ENCODE measurements around the gene CLIC5.
"Not testable (repeated sequence)": the region's sequence is repeated elsewhere in the genome, so short reads cannot be mapped to it uniquely, and the experiment has no call there.

The CLIC5 gene

DNA sequence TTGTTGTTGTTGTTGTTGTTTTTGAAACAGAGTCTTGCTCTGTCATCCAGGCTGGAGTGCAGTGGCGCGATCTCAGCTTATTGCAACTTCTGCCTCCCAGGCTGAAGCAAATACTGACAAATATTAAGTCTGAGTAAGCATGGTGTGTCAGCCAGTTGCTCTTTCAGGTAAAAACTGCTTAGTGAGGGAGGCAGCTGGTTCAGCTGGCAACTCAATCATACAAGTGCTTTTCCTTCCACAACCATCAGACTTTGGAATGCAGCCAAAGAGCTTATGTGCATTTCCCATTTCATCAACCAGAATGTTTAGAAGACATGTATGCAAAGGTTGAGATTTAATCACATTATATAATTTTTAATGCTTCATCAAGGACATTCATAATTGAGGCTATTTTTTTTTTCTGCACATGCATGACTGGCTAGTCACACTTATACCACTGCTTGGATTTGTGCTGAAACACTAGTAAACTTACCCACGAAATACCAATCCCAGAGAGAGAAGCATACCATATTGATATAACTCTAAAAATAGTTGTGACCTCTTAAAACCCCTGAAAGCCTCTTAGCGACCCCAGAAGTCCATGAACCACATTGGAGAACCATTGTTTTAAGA lies 56.0 kb downstream of the CLIC5 start:
- no peak for DNase-seq

DNA sequence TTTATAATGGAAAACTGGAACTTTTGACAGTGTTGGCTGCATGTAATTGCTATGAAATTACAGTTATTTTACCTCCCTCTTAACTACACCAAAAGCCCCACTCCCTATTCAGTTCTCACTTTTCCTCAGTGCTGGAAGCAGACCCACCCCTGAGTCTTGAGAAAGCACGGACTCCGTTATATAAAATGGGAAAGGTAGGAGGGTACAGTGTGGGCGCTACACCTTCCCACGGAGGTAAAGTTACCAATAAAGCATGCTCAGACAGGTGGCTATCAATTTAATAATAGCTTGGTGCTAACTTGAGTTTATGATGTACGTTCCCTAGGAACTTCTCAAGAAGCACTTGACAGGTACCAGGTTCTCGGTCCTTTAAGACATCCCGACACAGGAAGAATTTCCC lies 59.0 kb downstream of the CLIC5 start:
- no peak for DNase-seq

DNA sequence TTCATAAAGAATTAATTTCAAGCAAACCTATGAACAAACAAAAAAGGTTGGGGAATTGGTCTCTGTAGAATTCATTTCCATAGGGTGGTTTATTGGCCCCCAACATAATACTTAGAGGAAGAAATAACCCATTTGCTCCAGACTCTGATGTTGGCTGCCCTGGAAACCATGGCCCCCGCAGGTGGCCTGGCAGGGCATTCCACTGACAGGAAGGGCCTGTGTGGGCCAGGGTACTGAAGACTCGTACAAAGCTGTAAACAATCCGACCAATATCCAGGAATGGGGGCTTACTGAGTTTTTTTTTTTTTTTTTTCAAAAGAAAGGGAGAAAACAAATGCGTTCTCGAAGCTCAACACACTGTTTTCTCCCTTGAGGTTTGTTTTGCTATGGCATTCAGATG lies 59.5 kb downstream of the CLIC5 start:
- DNase-seq: no peak

DNA sequence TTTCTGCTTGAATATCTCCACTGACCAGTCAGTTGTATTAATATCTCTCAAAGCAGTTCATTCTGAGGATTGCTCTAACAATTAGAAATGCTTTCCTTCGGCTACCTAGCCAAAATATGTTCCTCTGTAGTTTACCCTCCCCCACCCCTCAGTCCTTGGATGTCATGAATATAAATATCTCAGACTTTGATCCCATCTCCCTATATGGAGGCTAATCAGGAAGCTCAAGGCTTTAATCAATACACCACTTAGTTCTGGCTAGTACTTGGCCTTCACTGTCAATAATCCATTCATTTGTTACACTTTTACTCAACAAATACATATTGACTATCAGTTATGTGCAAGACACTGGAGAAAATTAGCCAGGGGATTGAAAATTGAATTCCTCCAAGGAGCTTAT lies 60.1 kb downstream of the CLIC5 start:
- DNase-seq: no peak

DNA sequence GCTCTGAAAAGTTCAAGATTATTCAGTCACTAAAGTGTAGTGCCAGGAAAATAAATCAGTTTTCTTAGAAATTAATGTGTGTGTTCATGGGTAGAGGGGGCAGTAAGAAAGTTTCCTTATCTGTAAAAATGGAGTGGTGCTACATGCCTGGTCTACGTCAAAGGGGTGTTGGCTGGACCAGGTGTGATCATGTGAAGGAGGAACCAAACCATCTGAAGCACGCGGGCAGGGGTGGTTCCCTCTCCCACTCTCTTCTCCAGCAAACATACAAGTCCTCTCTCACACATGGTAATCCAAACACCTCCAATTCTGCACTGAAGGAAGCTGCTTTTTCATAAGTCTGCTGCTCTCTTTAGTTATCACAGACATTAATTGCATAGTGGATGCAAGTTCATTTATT lies 63.1 kb downstream of the CLIC5 start:
- no peak for DNase-seq

DNA sequence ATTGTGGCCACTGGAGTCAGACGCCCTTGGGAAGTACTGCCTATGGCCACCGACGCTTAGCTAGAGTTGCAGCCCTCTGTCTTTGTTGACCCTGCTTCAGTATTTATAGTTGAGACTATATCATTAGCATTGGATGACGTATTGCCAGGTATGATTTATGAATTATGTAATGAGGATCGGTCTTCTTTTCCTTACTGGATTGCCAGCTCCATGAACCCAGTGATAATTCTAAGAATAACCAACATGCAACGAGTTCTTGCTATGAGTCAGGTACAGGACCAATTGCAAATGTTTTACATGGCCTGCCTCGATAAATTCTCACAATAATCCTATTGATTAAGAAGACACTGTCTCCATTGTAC lies 63.5 kb downstream of the CLIC5 start:
- DNase-seq: no peak

DNA sequence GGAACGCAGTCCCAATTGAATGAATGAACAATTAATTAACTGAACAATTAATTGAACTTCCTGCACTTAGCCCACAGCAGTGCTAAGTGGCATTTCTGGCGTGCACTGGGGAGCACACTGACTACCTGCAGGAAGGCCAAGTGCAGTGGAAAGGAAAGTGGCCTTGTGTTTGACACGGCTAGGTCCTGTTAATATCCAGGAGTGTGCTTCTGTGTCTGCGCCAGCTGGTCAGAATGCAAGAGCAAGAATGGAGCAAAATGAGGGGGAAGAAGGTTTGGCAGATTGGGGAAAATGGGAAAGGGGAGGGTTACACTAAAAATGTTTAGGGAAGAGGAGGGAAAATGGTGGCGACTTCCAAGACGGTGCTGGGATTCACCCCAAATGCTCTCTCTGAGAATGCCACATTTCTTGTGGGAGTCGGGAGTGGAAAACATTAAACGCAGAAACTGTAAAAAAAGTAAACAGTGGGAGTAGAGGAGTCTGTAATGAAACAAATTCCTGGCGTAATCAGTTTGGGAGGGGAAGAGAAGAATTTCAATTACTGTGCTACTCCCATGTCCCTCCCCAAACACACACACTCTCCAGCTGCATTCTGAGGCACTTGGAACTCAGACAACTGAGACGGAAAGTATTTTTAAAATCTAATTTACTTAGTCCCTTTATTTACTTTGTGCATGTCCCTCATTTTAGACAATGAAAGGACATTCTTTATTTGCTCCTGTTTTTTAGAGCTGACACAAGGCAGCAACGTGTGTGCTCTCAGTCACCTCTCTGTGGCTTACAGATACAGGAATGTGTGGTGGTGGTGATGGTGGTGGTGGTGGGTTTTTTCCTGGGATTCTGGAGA lies 64.1 kb downstream of the CLIC5 start:
- no peak for DNase-seq

DNA sequence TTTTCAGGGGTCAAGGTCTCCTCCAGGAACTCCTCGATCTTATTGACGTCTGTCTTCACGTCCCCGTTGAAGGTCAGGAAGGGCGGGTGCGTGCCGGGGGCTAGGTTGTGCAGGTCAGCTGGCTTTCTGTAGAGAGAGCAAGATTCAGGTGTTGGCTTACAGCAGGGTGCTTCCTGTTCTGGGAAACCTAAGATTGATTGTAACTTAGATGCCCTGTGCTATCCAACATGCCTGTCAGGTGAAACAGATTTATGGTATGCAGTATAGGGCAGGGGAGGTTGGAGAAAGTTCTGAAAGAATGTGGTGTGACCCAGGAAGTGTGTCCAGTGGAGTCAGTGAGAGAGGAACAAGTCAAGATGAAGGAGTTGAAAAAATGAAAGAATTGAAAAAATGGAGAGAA lies 66.4 kb downstream of the CLIC5 start:
- DNase-seq: no peak

DNA sequence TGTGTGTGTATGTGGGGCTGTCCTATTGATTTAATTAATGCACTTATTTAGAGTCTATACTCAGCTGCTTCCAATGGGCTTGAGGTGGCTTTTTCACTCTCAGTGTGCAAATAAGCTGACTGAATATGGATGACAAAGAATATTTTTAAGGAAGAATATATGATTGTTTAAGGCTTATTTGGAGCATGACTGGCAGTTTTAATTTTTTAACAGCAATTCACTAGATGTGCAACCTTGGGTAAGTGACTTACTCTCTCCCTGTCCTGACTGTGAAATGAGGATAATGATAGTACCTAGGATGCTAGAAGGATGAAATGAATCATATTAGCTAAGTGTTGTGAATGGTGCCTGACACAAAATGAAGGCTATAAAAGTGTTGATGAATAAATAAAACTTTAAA lies 67.9 kb downstream of the CLIC5 start:
- no peak for DNase-seq

DNA sequence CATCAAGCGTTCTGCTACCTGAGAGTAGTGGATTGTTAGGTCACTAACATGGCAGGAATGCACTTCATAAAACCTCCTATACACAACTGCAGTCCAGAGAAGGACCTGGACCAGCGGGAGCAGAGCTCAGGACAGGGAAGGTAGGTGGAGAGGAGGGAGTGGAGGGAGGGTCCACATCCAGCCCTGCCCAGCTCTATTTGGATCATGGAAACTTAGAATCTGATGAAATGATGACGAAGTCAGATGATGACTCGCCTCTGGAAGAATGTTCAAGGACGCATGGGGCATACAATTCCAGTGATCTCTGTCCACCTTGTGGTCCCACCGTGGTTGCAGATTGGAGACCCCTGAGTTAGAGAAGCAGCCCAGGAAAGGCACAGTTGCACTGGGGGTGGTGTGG lies 68.8 kb downstream of the CLIC5 start:
- no peak for DNase-seq

DNA sequence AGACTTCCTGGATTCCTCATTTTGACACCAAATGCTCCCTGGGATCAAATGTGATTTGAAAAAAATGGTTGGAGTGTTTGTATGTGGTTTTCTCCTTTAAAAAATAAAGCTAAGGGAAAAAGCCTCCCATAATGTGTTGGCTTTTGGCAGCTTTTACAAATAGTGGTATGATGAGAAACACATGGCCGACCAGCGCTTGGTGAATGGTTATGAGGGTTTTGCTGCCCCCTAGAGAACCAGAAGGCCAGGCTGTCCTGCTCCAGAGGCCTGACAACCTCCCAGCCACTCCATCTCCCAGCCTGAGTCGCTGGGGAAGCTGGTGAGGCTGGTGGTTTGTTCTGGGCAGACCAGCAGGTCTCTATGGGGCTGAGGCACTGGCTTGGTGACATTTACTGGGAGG lies 69.3 kb downstream of the CLIC5 start:
- no peak for DNase-seq

DNA sequence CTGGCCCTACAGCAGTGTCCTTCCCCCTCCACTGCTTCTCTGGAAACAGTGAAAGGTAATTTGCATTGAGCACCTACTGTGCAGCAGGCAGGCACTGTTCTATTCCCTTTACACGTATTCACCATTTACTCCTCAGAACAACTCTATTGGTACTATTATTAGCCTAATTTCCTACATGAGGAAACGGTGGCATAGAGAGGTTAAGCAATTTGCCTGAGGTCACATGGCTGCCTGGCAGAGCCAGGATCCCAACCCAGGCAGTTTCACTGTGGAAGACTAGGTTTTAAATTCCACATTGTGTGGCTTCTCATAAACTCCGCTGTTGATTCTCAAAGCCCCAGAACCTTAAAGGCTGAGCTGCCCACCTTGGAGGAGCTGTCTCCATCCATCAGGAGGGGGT lies 72.7 kb downstream of the CLIC5 start:
- no peak for DNase-seq

DNA sequence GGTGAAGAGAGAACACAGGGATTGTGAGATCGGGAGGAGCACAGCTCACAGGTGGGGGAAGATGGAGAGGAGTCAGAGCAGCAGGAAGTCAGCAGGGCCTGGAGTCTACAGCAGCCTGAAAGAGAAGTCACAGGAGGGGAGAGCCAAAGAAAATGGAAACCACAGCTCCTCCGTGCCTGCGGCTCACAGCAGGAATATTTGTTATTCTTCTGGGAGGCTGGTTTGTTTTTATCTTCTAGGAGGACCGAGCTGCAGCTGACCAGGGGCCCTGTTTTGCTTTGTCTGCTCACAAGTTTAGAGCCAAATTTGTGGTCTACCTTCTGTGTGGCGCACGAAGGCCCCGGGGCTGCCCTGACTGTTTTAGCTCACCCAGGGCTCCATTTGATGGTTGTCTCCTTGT lies 81.8 kb downstream of the CLIC5 start:
- no peak for DNase-seq

DNA sequence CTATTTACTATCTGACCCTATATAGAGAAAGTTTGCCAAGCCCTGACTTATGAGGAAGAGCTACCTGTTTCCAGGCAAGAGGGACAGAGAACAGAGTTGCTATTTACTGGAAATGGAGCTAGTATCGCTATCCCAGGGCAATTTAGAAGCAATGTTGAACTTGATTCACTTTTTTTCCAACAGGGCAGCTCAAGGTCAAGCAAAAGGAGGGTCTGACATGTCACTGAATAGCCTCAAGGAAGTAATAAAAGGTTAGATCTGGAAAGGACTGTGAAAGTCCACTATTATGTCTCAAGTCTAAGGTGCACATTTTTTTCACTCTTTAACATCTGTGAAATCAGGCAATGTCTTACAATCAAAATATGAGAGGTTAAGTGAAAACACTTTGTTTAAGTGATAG lies 84.4 kb downstream of the CLIC5 start:
- DNase-seq: no peak

DNA sequence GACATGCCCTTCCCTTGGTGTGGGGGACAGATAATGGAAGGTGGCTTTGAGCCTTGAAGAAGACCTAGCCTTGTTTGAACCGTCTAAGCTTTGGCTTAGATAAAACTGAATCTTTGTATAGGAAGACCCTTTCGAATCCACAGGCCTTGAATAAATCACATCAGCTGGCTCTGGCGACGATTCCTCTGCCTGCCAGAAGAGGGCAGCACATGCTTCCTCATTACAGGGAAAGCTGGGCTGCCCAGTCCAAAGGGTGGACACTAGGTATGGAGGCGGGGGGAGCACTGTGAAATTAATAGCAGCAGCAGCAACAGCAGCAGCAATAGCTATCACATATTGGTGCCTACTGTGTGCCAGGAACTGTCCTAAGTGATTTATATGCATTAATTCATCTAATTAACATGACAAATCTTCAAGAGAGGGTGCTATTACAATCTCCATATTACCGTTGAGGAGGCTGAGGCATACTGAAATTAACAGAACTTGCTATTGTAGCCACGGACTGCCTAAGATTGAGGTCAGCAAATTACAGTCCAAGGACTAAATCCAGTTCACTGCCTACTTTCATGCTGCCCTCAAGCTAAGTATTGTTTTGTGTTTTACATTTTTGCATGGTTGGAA lies 85.1 kb downstream of the CLIC5 start:
- DNase-seq: peak; percentile 44

DNA sequence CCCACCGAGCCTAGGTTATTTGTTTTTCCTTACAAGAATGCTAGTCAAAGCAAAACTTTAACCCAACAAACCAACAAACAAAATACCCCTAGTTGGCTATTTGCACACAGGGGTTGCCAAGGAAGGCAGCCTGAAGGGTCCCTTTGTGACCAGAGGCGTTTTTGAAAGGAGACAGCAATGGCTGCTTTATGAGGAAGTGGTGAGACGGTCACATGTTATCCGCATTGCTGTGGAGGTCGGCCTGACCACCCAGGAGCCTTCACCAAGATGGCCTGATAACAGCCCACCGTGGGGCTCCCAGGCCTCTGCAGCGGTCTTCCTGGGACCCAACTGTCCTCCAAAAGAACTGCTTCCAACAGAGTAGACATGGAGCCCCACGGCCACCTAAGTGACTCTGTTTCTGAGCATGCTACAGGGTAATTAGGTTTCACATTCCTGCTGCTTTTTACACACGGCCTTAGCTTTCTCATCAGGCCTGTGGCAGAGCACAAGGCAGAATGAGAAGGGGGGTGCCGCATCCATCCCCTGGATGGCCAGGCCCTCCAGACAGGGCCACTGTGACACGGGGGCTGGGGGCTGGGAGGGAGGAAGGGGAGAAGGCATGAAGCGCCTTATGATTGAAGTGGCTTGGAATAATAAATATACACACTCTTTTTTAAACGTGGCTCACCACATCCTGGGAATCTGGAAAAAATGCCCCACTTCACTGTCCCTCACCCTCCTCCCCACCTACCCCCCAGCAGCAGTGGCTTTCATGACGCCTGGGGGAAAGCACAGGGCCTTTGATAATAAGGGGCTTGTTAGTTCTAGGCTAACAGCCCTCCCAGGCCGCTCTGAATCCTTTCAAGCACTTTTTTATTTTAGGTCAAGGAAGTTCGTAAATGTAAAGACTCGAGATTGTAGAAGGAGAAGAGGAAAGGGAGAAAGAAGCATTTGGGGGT lies 86.0 kb downstream of the CLIC5 start:
- DNase-seq: no peak

DNA sequence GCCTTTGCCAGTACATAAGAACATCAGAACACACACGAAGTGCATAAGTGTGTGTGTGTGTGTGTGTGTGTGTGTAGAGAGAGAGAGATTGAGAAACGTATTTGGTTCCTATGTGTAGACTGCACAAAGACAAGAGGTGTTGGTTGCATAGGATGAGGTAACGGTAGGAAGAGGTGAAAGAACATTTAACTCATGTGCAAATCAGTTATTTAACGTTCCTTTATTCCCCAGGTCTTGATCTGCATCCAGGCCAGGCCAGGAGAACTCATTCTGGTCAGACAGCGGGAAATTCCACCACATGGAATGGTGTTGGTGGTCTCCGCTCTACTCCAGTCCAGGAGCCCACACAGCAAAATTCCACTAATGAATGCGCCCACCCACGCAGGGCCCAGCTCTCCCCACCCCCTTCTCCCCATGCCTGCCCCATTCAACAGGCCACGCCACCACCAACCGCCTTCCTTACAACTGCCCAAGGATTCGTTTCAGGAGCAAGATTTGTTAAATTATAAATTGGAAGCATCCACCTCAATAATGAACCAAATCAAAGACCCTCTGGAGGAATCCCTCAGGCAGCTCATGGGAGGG lies 86.8 kb downstream of the CLIC5 start:
- DNase-seq: no peak

DNA sequence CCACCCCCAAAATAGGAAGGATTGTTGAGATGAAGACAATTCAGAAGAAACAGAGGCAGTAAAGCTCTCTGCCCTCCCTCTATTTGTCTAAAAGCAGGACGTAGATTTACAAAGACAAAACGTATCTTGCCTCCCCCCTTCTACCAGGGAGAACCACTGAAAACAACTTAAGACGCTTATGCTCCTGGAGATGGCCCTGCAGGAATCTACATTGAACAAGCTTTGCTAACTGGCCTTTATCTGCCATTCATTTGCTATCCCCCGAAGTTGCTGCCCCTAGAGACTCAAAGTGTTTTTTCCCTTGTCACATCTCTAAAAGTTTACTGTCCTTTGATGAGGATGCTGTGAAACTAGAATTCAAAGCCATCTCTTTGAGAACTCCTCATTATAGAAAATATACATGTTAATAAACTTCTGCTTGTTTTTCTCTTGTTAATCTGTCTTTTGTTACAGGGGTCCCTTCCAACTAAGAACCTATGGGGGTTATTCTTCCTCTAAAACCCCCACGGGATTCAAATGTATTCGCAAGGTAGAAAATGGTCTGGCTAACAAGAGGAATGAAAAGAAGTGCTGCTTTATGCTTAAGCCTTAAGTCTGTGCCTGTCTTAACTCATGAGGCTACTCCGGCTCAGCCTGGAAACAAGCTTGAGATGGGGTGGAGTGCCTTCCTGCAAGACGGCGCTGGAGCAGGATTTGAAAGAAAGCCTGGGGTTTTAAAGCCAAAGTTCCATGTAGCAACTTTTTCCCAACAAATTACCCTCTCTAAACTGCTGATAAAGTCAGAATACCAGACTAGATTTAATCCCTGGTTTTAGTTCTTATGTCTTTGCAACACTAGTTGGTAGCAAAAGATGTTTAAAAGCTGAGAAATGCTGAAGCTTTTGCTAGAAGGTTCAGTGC lies 88.0 kb downstream of the CLIC5 start:
- no peak for DNase-seq

DNA sequence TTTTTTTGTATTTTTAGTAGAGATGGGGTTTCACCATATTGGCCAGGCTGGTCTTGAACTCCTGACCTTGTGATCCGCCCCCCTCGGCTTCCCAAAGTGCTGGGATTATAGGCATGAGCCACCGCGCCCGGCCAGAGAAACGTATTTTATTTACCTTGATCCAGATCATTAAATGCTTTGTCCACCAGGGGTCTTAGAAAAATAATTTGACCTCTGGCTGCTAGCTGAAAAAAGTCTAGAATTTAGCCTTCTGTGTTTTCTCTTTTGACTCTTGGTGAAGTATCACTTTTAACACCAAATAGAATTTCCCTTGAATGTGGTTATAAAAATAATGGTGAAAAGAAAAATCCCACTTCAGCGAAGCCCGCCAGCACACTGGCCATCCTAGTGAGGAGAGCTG lies 89.2 kb downstream of the CLIC5 start:
- not testable (repeated sequence) for DNase-seq

DNA sequence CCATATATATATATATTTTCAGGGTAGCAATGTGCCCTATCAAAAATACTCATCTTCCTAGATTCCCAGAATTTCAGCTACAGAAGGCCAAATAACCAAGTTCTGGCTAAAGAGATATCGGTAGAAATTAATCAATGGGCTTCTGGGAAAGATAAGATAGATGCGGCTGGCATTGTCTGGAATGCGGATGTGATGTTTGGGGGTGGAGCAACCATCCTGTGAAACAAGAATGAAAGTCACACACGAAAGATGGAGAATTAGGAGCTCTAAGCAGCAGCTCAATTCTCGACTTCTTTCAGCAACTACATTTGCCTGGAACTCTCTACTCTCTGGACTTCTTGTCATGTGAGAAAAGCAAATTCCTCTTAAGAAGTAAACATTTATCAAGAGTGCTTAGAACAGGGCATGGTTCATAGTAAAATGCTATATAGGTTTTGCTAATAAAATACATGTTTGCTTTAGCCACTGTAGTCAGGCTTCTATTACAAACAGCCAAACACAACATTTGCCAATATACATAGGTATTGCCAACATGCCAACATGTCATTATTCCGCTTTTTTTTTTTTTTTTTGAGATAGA lies 90.8 kb downstream of the CLIC5 start:
- DNase-seq: no peak

DNA sequence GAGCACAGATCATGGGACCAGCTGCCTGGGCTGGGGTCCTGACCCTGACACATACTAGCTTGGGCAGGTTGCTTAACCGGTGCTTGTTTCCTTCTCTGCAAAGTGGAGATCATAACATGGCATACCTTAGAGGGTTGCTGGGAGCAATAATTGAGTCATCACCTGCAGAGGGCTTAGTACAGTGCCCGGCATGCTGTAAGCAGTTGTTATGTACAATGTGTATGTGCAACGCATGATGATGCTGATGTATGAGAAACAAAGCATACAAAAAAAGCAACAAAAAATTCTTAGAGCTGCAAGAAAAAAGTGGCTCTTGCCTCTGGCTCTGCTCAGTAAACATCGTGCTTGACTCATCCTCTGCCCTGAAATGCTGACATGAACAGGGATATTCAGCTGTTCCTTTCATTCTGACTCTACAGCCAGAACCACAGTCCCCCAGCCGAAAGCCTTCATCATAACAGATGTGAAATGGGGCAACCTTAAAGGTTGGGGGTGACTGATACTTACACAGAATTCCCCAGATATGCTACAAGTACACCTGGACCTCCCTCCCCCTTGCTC lies 91.7 kb downstream of the CLIC5 start:
- peak; percentile 28 for DNase-seq
